BJ (cell line): Measurements from ENCODE around the gene ALOX5. TPM values are rescaled to one million over a fixed set of nuclear protein-coding genes. Genes with fewer than 3 reads are reported as not detected.

ENCODE experiments used
- CTCF ChIA-PET: fragments of 350-600 bp; formaldehyde crosslinking; extraction: SDS; loops from one replicate; lab custom pipeline; 2021; ENCODE audit warnings: antibody characterized with exemption, inconsistent platforms; lab: Yijun Ruan, JAX
- POLR2A ChIA-PET: fragments of 300-600 bp; sonication (Branson Sonifier 250); formaldehyde crosslinking; extraction: SDS; loops from one replicate; lab custom pipeline; 2021; ENCODE audit warnings: antibody characterized with exemption; lab: Charles Lee
- DNase-seq: peaks from one replicate; pipeline ENCODE4 v3.0.0-alpha.2; 2011; ENCODE audit warnings: low read depth
- H3K27me3 ChIP-seq: 2 replicates; pipeline ENCODE4 v1.6.0; 2011; ENCODE audit warnings: low read length; ENCODE audit not compliant: control insufficient read depth, insufficient read depth
- H3K36me3 ChIP-seq: 2 replicates; pipeline ENCODE4 v1.5.1; 2011; ENCODE audit warnings: low read length; ENCODE audit not compliant: control insufficient read depth, insufficient read depth
- H3K4me3 ChIP-seq: 2 replicates; pipeline ENCODE4 v1.5.1; 2011; ENCODE audit warnings: low read depth, mild to moderate bottlenecking, control low read depth, low read length
- polyA plus RNA-seq: library from polyadenylated mRNA; depleted of rRNA; stranded (reverse); fragments of >200 nt; gene quantifications from 2 replicates; pipeline ENCODE4 v1.2.3, GENCODE V29; 2011
- TF ChIP-seq, protein P1 (sequence below): IDR thresholded peaks from 2 replicates; pipeline ENCODE4 v1.5.1; 2011; ENCODE audit warnings: low read depth, mild to moderate bottlenecking, control low read depth, inconsistent platforms, low read length, moderate library complexity; ENCODE audit not compliant: insufficient read depth

Gene ALOX5
- polyA plus RNA-seq, 1 experiment, result not detected

DNA sequence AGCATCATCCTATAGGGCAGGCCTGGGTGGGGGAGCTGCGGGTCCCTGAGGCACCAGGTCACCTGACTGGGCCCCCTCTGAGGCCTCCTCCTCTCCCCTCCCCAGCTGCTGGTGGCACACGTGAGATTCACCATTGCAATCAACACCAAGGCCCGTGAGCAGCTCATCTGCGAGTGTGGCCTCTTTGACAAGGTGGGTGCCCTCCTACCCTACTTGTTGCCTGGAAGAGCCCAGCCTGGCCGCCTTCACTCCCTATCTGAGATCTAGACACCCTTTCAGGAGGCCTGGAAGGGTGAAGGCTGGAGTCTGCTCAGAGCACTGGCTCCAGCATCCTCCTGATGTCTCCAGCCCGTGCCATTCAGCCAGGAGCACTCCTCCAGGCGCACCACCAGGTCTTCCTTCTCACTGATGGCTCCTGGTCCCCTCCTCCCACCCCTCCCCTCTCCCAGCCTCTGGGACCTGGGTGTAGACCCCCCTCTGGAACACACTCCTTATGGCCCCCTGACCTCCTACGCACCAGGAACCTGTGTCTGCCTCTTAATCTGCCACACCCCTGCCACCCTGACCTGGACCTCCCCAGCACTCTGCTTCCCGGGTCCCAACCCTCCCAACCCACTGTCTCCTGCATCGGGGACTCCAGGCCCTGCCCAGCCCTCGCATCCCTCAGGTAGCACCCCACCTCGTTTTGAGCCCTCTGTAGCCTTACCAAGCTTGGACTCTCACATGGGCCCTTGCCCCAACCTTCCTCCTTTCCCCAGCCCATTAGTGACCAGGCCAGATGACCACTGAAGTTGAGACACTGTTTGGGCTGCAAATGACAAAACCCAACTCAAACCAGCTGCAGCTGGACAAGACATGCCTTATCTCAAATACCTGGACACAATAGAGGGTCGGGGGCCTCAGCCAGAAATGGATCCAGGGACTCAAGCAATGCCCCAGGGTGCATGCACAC lies 67.5 kb downstream of the ALOX5 start:
- TF ChIP-seq, protein P1, sequence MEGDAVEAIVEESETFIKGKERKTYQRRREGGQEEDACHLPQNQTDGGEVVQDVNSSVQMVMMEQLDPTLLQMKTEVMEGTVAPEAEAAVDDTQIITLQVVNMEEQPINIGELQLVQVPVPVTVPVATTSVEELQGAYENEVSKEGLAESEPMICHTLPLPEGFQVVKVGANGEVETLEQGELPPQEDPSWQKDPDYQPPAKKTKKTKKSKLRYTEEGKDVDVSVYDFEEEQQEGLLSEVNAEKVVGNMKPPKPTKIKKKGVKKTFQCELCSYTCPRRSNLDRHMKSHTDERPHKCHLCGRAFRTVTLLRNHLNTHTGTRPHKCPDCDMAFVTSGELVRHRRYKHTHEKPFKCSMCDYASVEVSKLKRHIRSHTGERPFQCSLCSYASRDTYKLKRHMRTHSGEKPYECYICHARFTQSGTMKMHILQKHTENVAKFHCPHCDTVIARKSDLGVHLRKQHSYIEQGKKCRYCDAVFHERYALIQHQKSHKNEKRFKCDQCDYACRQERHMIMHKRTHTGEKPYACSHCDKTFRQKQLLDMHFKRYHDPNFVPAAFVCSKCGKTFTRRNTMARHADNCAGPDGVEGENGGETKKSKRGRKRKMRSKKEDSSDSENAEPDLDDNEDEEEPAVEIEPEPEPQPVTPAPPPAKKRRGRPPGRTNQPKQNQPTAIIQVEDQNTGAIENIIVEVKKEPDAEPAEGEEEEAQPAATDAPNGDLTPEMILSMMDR, result no peak
- no peak for DNase-seq
- CTCF ChIA-PET, result interaction anchor here (1.2 kb wide), 2 partner anchors 9 to 23 kb away, joined by 3 to 4 read pairs; no protein-coding TSS in a partner anchor
- Histone ChIP-seq H3K27me3 (no peaks in the 10 kb centered on the region; the same call in 1 of the 2 replicates), H3K36me3 (no peaks in the 10 kb centered on the region), H3K4me3 (no peak overlapping the region)
- POLR2A ChIA-PET, result no interaction called here

DNA sequence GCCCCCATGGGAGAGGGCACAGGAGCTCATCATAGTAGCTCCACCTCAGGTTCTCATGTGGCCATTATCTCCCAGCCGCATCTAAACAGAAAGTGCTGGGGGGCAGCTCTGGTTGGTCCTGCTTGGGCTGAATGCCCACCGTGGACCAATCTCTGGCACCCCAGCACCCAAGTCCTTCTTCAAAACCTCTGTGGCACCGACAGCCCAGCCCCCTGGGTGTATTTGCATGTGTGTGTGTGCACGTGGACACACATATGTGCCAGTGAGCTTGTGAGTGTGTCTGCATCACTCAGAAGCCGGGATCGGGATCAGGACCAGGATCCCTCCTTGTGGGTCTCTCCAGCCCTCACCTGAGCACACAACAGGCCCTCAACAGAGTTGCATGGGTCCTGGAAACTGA lies 68.2 kb downstream of the ALOX5 start:
- no peak for DNase-seq
- no peak overlapping the region for H3K4me3 ChIP-seq
- no peaks in the 10 kb centered on the region for H3K36me3 ChIP-seq
- TF ChIP-seq, protein P1, result no peak
- no peaks in the 10 kb centered on the region; the same call in 1 of the 2 replicates for H3K27me3 ChIP-seq
- ChIA-PET POLR2A (no interaction called here), CTCF (no interaction called here)

DNA sequence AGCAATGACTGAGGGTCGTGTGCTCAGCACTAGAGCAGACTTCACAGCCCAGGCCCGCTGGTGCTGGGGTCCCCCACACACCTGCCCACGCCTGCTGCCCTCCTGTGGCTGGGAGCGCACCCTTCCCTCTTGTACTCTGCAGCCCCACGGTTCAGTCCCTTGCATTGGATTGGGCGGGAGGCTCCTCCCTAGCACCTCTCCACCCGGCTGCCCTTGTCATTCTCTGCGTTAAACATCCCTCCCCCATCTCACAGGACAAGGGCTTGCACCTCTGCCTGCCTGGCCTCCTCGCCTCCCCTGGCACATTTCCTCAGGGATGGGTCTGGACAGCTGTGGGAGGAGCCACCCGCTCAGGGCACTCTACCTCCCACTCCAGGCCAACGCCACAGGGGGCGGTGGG lies 68.6 kb downstream of the ALOX5 start:
- Histone ChIP-seq H3K36me3 (no peaks in the 10 kb centered on the region), H3K4me3 (no peak overlapping the region), H3K27me3 (no peaks in the 10 kb centered on the region; the same call in 1 of the 2 replicates)
- DNase-seq, result no peak
- ChIA-PET CTCF (no interaction called here), POLR2A (no interaction called here)
- TF ChIP-seq, protein P1, result no peak

DNA sequence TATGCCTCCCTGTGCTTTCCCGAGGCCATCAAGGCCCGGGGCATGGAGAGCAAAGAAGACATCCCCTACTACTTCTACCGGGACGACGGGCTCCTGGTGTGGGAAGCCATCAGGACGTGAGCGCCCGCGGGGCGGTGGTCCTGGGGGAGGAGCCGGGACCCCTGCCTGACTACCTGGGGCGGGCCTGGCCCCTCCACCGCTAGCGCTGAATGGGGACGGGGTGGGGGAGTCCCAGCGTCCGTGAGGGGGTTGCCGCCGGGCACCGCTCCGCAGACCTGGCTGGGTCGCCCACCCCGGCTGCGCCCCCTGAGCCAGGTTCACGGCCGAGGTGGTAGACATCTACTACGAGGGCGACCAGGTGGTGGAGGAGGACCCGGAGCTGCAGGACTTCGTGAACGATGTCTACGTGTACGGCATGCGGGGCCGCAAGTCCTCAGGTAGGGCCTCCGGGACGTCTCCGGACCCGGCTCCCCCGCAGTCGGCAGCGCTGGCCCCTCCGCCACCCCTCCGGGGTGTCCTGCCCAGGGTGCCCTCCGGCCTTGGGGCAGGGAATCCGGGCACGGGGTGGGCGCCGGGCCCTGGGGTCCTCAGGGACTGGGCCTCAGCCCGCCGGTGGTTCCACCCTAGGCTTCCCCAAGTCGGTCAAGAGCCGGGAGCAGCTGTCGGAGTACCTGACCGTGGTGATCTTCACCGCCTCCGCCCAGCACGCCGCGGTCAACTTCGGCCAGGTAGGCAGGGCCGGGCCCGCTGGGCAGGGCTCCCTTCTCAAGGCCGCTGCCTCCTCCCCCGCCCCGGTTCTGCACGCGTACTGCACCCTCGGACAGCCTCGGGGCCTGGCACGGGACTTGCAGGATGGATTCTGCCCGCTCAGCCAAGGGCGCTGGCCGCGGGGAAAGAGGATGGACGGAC lies 69.3 kb downstream of the ALOX5 start:
- H3K36me3 ChIP-seq, result no peaks in the 10 kb centered on the region
- POLR2A ChIA-PET, result no interaction called here

More for the DNA sequence above, 69.3 kb downstream of the ALOX5 start:
- TF ChIP-seq, protein P1, result no peak
- no peak for DNase-seq
- H3K4me3 ChIP-seq, result no peak overlapping the region
- CTCF ChIA-PET, result no interaction called here
- H3K27me3 ChIP-seq, result no peaks in the 10 kb centered on the region; the same call in 1 of the 2 replicates
